Measurements from ENCODE around the gene COL8A2.

DNA sequence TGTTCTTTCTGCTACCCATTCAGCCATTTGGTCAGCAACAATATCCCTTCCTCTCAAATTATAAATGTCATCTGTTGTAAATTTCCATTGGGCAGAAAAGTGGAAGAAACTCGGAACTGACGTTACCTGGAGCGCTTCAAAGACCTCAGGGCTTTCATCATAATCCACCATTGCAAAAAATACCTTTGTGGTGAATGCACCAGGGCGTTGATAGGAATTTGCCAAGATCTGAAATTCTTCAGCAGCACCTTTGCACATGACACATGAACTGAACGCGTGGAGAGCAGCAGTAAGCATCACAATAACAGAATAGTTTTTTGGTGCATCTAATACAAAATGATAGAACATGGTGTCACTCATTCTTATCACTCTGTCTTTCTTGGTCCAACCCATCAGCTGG, 44.2 kb downstream of the COL8A2 start:
- no peak for TF ChIP-seq YY1 (IDR thresholded peaks at IDR 0.05; ENCODE audit: insufficient read depth, insufficient read length)
- no peak for TF ChIP-seq ZNF274 (IDR thresholded peaks at IDR 0.05; ENCODE audit: low read depth, low read length)

Measured in NT2/D1 (cell line).